WI38 (cell line): ENCODE measurements around the gene KLF7.

Experiments used
- H3K4me3 ChIP-seq: 2 replicates; pipeline ENCODE4 v1.5.1; 2011; ENCODE audit warnings: low read depth, mild to moderate bottlenecking, control low read depth, low read length
- TF ChIP-seq, protein P1 (sequence below): IDR thresholded peaks from 2 replicates; pipeline ENCODE4 v1.5.1; 2012; ENCODE audit warnings: low read depth, mild to moderate bottlenecking, control low read depth, low read length

Gene KLF7

DNA sequence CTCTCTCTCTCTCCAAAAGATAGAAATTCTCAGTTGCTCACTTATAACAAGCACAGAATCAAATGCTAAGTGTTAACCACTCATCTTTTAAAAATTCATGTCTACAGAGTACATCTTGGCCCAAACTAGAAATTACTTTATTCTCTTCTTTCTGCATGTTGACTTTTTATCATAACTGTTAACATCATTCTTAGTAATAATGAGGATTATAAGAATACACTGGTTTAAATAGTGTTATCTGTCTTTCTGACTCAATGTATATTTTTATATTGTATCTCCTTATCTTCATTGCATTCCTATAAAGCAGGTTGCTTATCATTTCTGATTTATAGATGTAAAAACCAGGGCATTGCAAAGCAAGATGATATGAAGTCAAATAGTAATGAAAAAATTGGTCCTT, 17.8 kb upstream of the KLF7 start:
- TF ChIP-seq, protein P1, sequence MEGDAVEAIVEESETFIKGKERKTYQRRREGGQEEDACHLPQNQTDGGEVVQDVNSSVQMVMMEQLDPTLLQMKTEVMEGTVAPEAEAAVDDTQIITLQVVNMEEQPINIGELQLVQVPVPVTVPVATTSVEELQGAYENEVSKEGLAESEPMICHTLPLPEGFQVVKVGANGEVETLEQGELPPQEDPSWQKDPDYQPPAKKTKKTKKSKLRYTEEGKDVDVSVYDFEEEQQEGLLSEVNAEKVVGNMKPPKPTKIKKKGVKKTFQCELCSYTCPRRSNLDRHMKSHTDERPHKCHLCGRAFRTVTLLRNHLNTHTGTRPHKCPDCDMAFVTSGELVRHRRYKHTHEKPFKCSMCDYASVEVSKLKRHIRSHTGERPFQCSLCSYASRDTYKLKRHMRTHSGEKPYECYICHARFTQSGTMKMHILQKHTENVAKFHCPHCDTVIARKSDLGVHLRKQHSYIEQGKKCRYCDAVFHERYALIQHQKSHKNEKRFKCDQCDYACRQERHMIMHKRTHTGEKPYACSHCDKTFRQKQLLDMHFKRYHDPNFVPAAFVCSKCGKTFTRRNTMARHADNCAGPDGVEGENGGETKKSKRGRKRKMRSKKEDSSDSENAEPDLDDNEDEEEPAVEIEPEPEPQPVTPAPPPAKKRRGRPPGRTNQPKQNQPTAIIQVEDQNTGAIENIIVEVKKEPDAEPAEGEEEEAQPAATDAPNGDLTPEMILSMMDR, result no peak

DNA sequence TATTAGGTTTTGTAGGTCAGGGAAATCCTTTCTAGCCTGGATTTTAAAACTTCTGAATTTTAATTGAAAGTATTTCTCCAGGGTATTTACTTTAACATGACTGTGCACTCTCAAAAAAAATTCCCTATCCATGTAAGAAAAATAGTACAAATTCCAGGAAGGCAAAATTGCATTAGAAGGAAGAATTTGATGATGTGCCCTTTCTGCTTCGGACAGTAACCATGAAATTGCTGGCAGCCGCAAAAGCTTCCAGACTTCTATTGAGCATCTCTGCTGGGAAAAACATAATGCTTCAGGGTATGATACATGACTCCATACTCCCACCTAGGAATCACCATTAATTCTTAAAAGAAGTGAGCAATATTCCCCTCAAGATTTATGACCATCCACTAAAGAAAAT, 17.2 kb upstream of the KLF7 start:
- TF ChIP-seq, protein P1, result no peak

More for the DNA sequence above, 17.8 kb upstream of the KLF7 start:
- H3K4me3 ChIP-seq, result no peak overlapping the region

DNA sequence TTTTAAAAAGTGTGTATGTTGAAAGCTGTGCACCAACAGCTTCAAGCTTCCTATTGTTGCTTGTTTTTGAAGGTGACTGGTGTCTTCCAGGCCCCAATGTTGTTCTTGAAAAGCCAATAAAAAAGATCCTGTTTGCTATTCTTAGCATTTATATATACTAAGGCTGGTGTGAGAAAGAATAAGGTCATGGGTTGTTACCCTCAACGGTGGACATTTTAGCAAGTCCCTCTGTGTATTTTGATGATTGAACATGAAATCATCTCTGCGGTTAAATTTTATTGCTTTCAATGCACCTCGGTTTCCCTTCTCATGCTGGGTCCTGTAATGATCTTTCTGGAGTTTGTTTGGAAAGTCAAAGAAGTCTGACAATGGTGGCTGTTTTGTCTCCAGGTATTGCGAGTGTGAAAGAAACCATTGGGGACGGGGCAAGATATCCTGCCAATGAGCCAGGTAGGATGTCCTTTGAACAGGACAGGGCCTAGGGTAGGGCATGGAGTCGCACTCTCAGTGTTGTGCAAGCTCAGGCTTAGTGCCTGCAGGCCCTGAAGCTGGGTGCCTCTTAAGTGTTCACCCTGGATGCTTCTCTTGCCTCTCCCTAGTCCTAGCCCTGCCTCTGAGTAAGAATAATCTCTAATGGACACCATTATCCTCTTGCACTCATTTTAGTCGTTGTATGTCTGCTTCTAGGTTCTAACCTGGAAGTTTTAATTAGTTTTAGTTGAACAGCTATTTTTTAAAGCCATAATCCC, 16.0 kb upstream of the KLF7 start:
- TF ChIP-seq, protein P1, result no peak
- H3K4me3 ChIP-seq, result no peak overlapping the region

More for the DNA sequence above, 17.2 kb upstream of the KLF7 start:
- no peak overlapping the region for H3K4me3 ChIP-seq

DNA sequence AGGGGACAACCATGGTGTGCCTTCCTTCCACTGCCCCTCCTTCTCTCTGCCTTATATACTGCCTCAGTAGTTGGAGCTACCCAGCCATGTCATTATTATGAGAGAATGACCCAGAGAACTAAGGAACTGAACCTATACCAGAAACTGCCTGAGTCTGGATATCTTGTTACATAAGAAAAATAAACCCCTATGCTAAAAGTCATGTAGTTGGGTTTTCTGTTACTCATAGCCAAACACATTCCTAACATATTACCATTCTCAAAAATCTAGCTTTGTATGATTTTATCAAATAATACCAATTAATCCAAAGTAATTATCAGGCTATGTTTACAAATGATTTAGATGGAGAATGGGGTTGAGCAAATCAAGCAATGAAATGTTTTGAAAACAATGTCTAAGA, 15.0 kb upstream of the KLF7 start:
- TF ChIP-seq, protein P1, result no peak
- H3K4me3 ChIP-seq, result no peak overlapping the region

DNA sequence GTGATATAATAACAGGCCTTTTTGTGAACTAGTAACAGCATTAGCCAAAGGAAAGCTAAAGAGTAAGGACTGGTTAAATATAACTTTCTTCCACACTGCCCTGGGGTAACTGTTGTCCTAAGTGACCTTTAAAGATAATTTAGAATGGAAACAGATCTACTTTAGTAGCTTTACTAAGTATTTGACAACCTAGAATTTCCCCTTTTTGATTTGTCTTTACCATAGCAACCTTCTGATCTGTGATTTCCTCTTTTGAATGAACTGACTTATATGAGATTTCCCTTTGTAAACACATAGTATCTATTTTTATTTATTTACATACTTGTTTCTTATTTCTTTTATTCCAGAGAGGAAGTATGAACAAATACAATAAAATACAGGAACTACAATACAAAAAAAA, 10.5 kb upstream of the KLF7 start:
- no peak overlapping the region for H3K4me3 ChIP-seq
- TF ChIP-seq, protein P1, result no peak

DNA sequence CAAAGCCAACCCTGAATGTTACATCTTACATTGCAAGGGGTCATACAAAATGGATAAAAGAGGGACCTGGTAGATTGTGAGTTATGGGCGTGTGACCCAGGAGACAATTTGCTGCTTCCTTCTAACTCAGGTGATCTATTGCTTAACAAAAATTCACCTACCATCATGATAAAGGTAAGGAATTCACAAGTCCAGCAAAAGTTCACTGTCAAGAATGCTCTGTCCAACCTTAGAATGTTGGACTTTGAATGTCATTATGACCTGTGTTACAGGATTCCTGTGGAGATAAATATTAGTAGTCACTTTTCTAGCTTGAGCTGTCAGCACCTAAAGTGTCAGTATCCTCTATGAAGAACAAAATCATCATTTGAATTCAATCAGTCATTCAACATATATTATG, 7.9 kb upstream of the KLF7 start:
- TF ChIP-seq, protein P1, result no peak

DNA sequence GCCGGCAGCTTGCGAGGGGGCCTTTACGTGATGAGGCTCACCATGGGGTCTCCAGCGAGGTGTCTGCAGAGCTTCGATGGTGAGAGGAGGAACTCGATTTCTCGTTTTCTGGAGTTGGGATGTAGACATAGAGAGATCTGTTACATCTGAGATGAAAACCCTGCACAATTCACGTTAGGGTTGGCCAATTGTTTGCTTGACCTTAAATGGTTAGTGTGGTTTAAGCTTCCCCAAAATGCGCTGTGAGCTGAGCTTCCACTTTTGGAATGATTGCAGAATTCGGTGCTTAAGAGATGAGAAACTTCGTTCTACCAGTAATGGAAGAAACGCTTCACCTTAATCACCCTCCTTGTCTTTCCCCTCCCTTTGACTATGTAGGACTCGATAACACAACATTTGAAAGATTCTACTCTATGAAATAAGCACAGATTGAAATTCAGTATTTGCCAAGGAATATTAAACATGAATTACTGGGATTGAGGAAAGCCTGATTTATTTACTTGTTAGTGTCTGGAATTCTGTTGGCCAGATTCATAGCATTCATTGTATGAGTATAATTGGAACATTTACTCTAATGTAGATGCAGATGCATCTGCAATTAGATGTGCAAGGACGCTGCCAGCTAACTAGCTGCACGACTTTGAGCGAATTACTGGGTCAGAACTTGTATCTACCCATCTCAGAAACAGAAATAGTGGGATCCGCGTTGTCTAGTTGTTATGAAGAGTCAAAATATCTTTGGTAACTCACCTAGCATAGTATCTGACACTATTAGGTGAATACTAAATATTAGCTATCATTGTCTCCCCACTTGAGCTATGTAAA, 1.6 kb upstream of the KLF7 start:
- peak overlapping the region; percentile 71 for H3K4me3 ChIP-seq
- TF ChIP-seq, protein P1, result no peak

More for the DNA sequence above, 7.9 kb upstream of the KLF7 start:
- no peak overlapping the region for H3K4me3 ChIP-seq
